ENCODE data around the gene SNRNP70.

Gene SNRNP70

DNA sequence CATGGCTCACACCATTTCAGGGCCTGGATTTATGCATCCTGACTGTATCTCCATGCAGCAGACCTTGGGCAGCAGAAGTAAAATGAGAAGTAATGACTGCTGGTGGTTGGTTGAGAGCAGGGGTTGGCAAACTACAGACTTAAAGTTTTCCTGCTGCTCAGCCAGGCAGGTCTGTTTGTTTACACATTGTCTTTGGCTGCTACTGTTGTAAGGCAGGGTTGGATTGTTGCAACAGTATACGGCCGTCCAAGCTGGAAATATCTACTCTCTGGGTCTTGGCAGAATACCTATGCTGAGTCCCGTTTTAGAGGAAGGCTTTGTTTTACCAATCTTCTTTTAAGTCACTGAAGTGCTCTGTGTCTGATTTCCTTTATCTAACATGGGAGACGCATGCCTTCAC lies 13.5 kb downstream of the SNRNP70 start:
- DNase-seq (ENCODE audit: low read depth in 2 of 2): no peak

DNA sequence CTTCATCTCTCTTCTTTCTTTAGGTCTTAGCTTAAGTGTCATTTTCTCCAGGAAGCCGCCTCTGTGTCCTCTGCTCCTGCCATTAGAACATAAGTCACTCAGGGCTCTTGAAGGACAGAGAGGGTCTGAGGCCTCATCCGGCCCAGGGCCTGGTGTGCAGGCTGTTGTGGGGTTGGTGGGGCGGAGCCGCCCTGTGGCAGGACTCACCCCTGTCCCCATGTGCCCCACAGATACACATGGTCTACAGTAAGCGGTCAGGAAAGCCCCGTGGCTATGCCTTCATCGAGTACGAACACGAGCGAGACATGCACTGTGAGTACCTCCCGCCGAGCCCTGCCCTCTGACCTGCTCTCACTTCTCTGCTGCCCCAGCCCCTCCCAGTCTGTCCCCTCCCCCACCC lies 15.9 kb downstream of the SNRNP70 start:
- no peak for DNase-seq (ENCODE audit: low read depth in 2 of 2)

DNA sequence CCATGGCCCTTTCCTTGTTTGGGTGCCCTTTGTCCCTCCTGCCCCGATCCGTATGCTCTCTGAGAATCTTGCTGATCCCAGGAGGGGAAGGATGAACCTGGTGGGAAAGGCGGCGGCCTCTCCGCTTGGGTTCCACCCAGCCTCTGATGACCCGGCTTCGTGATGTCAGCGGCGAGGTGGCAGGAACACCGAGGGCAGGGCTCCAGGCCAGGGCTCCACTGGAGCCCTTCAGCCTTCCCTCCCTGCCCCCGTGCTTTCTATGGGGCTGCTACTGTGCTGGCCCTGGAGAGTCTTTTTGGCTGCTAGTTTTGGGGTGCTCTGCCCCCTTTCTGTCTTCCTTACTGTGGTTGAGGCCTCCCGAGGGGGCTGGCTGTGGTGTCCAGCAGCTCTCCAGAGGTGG lies 17.1 kb downstream of the SNRNP70 start:
- DNase-seq (ENCODE audit: low read depth in 2 of 2): no peak

DNA sequence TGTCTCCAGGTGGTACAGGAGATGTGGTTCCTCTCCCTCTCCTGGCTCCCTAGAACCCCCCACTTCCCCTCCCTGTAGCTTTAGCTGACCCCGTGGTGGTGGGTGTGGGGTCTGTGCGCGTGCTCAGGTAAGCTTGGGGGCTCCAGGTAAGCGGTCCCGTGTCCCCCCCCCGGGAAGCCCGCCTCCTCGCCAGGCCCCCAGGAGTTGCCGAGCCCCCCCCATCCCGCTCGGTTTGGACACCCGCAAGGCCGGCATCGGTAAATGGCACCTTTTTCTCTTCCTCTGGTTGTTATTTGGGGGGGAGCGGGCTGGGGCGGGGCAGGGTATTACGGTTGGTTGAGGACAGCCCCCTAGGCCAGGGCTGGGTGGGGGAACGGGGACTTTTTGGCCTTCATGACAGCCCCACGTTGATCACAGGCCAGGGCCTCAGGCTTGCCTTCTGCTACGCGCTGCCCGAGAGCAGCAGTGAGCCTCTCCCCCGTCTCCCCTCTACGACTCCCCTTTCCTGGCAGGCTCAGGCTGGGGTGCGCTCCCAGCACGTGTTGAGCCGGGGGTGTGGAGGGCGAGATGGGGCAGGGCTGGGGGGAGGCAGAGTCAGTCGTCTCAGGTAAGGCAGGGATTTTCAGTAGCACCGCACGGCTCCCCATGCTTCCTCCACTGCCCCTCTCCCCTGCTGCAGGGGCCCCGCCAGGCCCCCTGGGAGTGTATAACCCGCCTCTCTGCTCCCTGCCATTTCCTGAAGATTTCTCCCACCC lies 18.3 kb downstream of the SNRNP70 start:
- DNase-seq (ENCODE audit: low read depth in 2 of 2): no peak

DNA sequence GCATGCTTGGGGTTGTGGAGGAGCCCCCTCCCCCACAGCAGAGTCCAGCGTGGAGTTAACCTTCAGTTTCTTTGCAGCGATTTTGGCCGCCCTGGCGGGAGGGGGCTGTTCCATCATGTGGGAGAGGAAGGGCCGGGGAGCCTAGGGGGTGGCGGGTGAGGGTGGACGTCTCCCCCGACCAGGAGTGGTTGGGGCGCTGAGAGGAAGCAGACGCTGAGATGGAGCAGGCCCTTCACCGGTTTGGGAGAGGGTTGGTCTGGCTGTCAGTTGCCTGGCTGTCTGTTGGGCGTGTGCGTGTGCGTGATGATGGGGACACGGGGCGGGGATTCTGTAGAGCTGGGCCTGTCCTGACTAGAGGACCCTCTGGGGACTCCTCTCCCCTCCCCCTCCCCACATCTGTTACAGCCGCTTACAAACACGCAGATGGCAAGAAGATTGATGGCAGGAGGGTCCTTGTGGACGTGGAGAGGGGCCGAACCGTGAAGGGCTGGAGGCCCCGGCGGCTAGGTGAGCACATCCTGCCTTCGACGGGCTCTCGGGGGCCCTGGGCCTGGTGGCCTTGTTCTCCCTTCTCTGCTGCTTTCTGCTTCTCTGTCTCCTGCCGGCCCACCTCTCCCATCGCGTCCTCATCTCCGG lies 19.1 kb downstream of the SNRNP70 start:
- DNase-seq (ENCODE audit: low read depth in 2 of 2): no peak

DNA sequence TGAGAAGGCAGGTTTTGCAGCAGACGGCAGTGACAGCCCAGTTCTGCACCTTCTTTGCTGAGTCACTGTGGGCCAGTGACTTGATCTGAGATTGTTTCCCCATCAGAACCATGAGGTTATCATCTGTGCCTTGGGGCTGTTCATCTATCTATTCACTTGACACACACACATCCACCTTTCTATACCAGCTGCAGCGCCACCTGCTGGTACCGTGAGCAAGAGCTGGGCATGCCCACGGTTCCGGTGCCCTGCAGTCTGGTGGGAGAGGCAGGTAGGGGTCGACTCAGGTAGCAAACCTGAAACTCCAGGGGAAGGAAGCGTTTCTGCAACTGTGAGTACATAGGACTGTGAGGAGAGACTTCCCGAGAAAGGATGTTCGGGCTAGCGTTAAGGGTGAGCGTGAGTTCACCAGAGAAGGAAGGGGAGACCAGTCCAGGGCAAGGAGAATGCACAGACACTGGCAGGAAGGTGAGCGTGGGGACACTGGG lies 21.4 kb downstream of the SNRNP70 start:
- DNase-seq (ENCODE audit: low read depth in 2 of 2): peak; percentile 24 to 47

DNA sequence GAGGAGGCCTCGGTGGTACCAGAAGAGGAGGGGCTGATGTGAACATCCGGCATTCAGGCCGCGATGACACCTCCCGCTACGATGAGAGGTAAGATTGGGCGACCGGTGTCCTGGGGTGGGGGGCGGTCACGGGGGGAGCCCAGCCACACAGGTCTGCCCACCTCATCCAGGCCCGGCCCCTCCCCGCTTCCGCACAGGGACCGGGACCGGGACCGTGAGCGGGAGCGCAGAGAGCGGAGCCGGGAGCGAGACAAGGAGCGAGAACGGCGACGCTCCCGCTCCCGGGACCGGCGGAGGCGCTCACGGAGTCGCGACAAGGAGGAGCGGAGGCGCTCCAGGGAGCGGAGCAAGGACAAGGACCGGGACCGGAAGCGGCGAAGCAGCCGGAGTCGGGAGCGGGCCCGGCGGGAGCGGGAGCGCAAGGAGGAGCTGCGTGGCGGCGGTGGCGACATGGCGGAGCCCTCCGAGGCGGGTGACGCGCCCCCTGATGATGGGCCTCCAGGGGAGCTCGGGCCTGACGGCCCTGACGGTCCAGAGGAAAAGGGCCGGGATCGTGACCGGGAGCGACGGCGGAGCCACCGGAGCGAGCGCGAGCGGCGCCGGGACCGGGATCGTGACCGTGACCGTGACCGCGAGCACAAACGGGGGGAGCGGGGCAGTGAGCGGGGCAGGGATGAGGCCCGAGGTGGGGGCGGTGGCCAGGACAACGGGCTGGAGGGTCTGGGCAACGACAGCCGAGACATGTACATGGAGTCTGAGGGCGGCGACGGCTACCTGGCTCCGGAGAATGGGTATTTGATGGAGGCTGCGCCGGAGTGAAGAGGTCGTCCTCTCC lies 22.6 kb downstream of the SNRNP70 start:
- no peak for DNase-seq (ENCODE audit: low read depth in 2 of 2)

DNA sequence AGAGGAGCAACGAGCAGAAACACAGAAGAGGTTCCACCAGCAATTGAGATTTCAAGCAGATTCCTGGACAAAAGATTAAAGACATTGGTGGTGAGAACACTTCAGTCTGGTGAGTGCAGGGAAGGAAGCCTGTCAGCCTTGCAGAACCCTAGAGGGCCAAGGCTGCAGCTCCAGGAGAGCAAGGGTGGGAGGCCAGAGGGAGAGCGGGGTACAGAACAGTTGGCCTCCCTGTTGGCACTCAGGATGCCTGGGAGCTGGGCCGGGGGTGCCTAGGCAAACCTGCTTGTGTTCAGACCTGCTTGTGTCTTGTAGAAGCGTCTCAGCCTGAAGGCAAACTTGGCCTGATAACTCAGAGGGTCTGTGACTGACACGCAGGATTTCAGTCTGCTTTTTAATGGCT lies 23.8 kb downstream of the SNRNP70 start:
- no peak for DNase-seq (ENCODE audit: low read depth in 2 of 2)

DNA sequence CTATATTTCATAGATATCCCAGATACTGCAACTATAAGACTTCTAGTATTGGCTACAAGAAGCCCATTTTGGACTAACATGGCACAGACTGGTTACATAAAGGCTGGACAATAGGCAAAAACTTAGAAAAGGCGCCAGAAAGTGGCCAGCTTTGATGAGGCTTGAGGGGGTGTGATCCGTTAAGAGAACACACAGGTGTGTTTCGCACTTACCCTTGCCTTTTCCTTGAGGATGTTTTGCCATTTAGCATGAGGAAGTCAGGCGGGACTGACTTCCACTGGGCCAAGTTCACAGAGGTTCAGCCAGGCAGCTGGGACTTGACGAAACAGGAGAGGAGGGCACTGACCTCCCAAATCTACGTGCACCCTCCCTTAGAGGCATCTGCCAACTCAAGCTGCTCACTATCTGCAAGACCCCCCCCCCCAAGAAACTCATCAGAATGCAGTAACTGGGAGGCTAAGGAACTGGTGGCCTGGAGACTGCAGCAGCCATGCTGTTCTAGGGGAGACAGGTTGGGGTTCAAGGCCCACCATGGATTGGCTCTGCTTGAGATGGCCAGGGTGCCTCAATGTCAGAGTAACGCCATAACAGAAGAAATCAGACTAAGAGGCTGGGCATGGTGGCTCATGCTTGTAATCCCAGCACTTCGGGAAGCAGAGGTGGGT lies 24.4 kb downstream of the SNRNP70 start:
- no peak for DNase-seq (ENCODE audit: low read depth in 2 of 2)

DNA sequence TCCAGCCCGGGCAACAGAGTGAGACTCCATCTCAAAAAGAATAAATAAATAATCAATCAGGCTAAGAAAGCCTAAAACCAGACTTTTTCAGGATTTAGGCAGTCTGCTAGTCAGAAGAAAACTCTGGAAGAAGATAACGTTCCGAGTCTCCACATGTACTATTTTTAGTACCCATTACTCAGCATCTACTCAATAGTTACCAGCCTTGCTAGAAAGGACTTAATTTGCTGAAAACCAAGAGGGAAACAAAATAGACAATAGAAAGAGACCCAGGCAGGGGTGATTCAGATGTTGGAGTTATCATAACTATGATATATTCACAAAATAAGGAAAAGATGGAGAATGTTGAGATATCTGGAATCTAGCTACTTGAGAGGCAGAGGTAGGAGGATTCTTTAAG lies 25.3 kb downstream of the SNRNP70 start:
- no peak for DNase-seq (ENCODE audit: low read depth in 2 of 2)

DNA sequence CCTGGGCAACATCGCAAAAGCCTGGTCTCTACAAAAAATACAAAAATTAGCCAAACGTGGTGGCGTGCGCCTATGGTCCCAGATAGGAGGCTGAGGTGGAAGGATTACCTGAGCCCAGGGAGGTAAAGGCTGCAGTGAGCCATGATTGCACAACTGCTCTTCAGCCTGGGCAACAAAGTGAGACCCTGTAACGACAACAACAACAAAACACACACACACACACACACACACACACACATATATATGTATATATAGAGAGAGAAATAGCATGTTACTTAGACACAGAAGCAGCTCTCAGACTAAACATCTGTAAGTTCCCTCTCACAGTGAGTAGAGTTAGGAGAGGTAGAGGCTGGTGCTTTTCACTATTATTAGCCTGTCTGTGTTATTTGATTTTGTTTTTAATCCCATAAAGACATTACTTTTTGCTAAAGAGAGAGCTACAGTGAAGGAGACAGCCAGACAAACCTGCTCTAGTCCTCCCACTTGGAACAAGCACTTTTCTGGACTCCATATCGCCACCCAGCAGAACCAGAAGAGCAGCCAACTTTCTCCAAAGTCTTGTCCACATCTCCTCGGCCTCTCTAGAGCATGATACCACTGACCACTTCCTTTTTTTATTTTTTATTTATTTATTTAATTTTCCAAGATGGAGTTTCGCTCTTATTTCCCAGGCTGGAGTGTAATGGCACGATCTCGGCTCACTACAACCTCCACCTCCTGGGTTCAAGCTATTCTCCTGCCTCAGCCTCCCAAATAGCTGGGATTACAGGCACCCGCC lies 26.2 kb downstream of the SNRNP70 start:
- no peak for DNase-seq (ENCODE audit: low read depth in 2 of 2)

DNA sequence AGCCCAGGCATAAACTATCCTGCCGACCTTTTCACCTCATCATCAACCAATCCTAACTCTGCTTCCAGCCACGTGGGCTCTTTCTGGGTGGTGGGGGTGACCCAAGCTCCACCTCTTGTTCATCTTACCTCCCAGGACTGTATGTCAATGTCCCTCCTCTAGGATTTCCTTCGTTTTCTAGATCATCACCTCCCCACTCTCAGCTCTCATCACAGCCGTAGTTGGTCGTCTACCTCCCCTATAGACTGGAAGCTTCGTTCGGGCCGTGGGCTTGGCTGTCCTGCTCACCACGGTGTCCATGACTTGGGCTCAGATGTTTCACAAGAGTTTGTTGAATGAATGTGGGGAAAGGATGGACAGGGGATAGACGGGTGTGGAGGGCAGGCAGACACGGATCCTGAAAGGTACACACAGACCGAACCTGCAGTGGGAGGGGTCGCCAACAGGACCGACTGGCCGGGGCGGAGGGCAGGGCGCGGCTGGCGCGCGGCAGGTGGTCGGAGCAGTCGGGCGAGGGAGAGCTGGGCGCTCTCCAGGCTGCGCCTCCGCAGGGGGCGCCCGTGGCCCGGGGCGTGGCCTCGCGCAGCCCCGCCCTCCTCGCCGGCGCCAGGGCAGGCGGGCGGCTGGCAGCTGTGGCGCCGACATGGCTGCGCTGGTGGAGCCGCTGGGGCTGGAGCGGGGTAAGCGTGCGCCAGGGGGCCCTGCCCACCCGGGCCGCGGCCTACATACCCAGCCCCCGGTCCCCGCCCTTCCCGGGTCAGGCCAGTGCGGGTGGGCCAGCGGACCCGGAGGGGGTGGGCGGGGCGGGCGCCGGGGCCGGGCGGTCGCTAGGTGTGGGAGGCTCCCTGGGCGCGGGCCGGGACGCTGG lies 28.7 kb downstream of the SNRNP70 start, which contains the start of gene LIN7B:
Gene LIN7B (plus strand): TSS at position 609 of the 868 bp plus-strand sequence. CDS start 35 bp downstream, at position 644.
- DNase-seq (ENCODE audit: low read depth in 2 of 2): peak; percentile 39 to 53

DNA sequence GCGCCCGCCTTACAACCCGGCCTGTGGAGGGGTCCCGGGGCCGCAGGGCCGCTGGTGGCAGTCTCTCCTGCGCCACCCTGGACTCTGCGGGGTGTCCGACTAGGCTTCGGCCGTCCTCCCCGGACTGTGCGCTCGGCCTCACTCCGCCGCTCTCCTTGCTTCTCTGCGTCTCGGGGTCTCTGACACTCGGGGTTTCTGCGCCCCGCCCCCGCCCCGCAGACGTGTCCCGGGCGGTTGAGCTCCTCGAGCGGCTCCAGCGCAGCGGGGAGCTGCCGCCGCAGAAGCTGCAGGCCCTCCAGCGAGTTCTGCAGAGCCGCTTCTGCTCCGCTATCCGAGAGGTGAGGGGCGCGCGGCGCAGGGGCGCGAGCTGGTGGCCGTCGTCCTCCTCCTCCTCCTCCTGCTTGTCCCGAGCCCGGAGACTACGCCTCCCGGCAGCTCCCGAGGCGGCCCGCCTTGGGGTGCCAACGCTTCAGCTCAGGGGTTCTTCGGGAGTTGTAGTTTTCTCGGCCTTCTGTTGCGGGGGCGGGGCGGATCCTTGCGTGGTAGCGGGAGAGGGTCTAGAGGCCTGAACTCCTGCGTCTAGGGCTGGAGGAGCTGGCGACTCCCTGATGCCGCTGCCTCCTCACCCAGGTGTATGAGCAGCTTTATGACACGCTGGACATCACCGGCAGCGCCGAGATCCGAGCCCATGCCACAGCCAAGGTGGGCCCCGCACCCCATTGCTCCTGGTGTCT lies 29.5 kb downstream of the SNRNP70 start:
- DNase-seq (ENCODE audit: low read depth in 2 of 2): no peak

DNA sequence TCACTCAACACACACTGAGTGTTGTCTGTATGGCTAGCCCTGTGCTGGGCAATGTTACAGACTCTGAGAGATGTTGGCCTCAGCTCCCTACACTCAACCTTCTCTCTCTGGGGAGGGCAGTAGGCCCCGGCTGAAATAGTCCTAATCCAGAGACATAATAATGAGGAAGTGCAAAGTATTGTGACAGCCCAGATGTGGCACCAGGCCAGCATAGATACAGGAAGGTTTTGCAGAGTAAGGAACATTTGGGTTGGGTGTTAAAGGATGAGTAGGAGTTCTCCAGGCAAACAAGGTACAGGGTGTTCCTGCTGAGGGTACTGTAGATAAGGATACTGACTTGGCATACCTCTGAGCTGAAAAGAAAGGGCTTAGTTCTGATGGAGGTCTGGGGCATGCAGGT lies 31.3 kb downstream of the SNRNP70 start:
- DNase-seq (ENCODE audit: low read depth in 2 of 2): no peak

DNA sequence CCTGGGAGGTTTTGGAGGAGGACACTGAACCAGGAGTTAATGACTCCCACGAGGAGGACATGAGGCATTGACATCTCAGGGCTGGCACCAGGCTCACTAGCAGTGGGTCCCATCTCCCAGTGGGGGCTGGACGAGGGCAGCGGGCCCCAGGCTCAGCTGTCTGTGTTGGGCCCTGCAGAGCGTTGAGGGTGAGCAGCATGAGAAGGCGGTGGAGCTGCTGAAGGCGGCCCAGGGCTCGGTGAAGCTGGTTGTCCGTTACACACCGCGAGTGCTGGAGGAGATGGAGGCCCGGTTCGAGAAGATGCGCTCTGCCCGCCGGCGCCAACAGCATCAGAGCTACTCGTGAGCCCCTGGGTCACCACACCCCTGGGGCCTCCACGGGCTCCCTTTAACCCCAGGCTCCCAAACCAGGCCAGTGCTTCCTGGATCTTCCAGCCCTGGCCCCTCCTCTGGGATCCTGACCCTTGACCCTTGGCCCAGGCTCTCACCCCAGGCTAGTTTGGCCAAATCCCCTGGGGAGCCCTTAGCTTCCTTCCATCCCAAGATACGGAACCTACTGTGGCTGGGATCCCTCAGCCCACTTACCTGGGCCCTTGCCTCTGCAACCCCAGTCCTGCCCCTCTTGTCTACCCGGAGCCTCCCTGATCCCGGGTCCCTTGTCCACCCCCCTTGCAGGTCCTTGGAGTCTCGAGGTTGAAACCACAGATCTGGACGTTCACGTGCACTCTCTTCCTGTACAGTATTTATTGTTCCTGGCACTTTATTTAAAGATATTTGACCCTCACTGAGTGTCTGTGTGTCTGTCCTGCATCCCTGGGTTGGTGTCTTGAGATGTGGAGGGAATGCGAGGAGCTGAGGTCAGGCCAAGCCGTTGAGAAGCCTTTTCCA lies 32.7 kb downstream of the SNRNP70 start:
- DNase-seq (ENCODE audit: low read depth in 2 of 2): no peak

DNA sequence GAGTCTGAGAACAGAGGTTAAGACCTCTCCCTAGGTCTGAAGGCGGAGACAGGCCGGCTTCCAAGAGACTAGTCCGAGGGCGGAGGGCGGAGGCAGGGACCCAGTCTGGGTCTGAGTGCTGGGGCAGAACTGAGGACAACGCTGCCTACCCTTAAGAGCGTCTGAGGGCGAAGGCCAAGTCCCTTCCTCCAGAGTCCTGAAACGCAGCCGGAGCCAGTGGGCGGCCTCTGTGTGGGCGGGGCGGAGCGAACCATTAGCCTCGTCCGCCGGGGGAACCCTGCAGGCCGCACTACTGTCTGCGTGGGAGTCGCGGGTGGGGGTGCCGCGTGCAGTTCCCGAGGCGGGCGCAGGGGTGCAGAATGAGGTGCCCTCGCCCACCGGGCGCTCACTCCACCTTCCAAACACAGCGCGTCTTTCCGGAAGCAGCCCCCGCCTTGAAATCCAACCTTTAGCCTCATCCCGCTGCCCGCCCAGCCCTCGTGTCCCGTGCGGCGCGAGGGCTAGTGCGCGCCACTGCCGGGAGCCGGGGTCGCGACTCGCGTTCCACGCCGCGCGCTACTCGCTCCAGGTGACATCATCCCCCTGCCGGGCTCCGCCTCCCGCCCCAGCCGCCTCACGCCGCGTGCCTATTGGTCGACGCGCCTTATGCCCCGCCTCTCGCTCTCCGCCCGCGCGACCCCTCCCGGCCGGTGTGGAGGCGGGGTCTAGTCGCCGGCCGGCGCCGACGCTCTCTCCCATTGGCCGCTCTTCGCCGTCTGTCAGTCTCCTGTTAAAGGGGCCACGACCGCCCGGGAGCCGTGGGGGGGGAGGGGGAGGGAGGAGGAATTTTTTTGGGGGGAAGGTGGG lies 33.5 kb downstream of the SNRNP70 start, which contains the start of gene C19orf73:
Gene C19orf73 (minus strand): TSS at position 579 of the 846 bp plus-strand sequence. CDS start 121 bp downstream, at position 458.
- DNase-seq (ENCODE audit: low read depth in 2 of 2): peak; percentile 90 to 93
